ENCODE results near the gene ZAR1.

DNA sequence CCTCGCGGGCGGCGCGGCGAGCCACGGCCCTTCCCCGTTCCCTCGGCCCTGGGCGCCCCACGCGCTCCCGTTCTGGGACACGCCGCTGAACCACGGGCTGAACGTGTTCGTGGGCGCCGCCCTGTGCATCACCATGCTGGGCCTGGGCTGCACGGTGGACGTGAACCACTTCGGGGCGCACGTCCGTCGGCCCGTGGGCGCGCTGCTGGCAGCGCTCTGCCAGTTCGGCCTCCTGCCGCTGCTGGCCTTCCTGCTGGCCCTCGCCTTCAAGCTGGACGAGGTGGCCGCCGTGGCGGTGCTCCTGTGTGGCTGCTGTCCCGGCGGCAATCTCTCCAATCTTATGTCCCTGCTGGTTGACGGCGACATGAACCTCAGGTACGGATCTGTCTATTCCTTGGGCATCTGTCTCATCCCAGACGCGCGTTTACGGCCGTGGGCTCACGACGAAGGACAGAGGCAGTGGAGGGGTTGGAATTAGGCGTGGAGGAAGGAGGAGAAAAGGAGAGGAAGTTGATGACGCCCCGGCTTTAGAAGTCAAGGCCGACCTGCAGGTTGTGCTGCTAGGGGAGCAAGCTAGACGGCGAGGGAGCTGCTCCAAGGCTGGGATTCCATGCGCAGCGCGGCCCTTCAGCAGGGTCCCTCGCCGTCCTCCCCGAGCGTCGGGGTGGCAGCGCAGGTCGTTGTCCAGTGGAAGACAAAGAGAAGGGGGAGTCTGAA lies 6.1 kb upstream of the ZAR1 start:
- TF ChIP-seq, protein P1, sequence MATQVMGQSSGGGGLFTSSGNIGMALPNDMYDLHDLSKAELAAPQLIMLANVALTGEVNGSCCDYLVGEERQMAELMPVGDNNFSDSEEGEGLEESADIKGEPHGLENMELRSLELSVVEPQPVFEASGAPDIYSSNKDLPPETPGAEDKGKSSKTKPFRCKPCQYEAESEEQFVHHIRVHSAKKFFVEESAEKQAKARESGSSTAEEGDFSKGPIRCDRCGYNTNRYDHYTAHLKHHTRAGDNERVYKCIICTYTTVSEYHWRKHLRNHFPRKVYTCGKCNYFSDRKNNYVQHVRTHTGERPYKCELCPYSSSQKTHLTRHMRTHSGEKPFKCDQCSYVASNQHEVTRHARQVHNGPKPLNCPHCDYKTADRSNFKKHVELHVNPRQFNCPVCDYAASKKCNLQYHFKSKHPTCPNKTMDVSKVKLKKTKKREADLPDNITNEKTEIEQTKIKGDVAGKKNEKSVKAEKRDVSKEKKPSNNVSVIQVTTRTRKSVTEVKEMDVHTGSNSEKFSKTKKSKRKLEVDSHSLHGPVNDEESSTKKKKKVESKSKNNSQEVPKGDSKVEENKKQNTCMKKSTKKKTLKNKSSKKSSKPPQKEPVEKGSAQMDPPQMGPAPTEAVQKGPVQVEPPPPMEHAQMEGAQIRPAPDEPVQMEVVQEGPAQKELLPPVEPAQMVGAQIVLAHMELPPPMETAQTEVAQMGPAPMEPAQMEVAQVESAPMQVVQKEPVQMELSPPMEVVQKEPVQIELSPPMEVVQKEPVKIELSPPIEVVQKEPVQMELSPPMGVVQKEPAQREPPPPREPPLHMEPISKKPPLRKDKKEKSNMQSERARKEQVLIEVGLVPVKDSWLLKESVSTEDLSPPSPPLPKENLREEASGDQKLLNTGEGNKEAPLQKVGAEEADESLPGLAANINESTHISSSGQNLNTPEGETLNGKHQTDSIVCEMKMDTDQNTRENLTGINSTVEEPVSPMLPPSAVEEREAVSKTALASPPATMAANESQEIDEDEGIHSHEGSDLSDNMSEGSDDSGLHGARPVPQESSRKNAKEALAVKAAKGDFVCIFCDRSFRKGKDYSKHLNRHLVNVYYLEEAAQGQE (IDR thresholded peaks at IDR 0.05; ENCODE audit: low read depth) = no peak
- no peak for TF ChIP-seq YY1 (IDR thresholded peaks at IDR 0.05; ENCODE audit: low read depth)
- no peak for TF ChIP-seq EGR1 (IDR thresholded peaks at IDR 0.05)

All from Ishikawa (cell line).